ENCODE results near the gene SEMA5A.

Gene SEMA5A

GRCh38 chr5:9166202-9167112 lies 379.4 kb downstream of the SEMA5A start:
- no peak for DNase-seq (ENCODE audit: low read depth)

- DNase-seq (ENCODE audit: low read depth) = no peak
These were observed 380.3 kb downstream of the SEMA5A start for GRCh38 chr5:9165546-9165945.

- no peak for DNase-seq (ENCODE audit: low read depth)
These were observed 385.1 kb downstream of the SEMA5A start for GRCh38 chr5:9160747-9161146.

GRCh38 chr5:9157811-9158210 lies 388.1 kb downstream of the SEMA5A start:
- DNase-seq (ENCODE audit: low read depth) = no peak

GRCh38 chr5:9157020-9157419 lies 388.9 kb downstream of the SEMA5A start:
- no peak for DNase-seq (ENCODE audit: low read depth)

- DNase-seq (ENCODE audit: low read depth) = peak; percentile 44
These were observed 389.6 kb downstream of the SEMA5A start for GRCh38 chr5:9156282-9156681.

- no peak for DNase-seq (ENCODE audit: low read depth)
These were observed 394.0 kb downstream of the SEMA5A start for GRCh38 chr5:9151684-9152427.

- no peak for DNase-seq (ENCODE audit: low read depth)
These were observed 395.9 kb downstream of the SEMA5A start for GRCh38 chr5:9149988-9150387.

GRCh38 chr5:9148242-9148641 lies 397.6 kb downstream of the SEMA5A start:
- DNase-seq (ENCODE audit: low read depth) = no peak

- DNase-seq (ENCODE audit: low read depth) = no peak
These were observed 405.2 kb downstream of the SEMA5A start for GRCh38 chr5:9140711-9141110.

GRCh38 chr5:9140202-9140601 lies 405.7 kb downstream of the SEMA5A start:
- DNase-seq (ENCODE audit: low read depth) = no peak

GRCh38 chr5:9139344-9139743 lies 406.5 kb downstream of the SEMA5A start:
- DNase-seq (ENCODE audit: low read depth) = no peak

- DNase-seq (ENCODE audit: low read depth) = no peak
These were observed 417.7 kb downstream of the SEMA5A start for GRCh38 chr5:9128136-9128535.

GRCh38 chr5:9126490-9126889 lies 419.4 kb downstream of the SEMA5A start:
- DNase-seq (ENCODE audit: low read depth) = no peak

- no peak for DNase-seq (ENCODE audit: low read depth)
These were observed 420.0 kb downstream of the SEMA5A start for GRCh38 chr5:9125852-9126251.

GRCh38 chr5:9124838-9125237 lies 421.0 kb downstream of the SEMA5A start:
- no peak for DNase-seq (ENCODE audit: low read depth)

GRCh38 chr5:9124071-9124470 lies 421.8 kb downstream of the SEMA5A start:
- no peak for DNase-seq (ENCODE audit: low read depth)

GRCh38 chr5:9122528-9122927 lies 423.3 kb downstream of the SEMA5A start:
- DNase-seq (ENCODE audit: low read depth) = no peak

GRCh38 chr5:9121597-9121996 lies 424.3 kb downstream of the SEMA5A start:
- DNase-seq (ENCODE audit: low read depth) = no peak

- DNase-seq (ENCODE audit: low read depth) = no peak
These were observed 427.0 kb downstream of the SEMA5A start for GRCh38 chr5:9118852-9119251.

- DNase-seq (ENCODE audit: low read depth) = no peak
These were observed 430.8 kb downstream of the SEMA5A start for GRCh38 chr5:9115093-9115492.

- no peak for DNase-seq (ENCODE audit: low read depth)
These were observed 433.2 kb downstream of the SEMA5A start for GRCh38 chr5:9112520-9113291.

- DNase-seq (ENCODE audit: low read depth) = no peak
These were observed 437.7 kb downstream of the SEMA5A start for GRCh38 chr5:9108162-9108561.
